Measurements from ENCODE around the gene RELT. TPM values are rescaled to one million over a fixed set of nuclear protein-coding genes. Genes with fewer than 3 reads are reported as not detected.

RELT gene
- total RNA-seq, 1 experiment from 2014 or later = 7.8 TPM

DNA sequence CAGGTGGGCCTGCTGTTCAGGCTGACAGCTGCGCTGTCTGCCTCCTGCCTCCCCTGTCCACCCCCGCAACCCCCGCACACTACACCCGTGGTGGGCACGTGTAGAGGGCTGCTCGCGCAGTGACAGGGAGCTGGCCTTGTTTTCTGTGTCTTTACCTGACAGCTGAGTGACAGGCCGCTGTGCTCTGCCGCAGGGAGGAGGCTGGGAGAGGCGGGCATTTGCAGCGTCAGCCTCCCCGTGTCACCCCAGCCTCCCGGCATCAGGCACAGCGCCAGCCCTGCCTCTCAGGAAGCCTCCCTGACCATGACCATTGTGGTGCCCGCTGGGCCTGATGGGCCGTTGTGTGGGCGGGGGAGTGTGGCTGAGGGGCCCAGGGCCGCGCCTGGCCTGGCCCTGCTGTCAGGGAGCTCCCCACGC lies 32.0 kb upstream of the RELT start:
- H3F3A ChIP-seq (ENCODE audit: insufficient read depth, low read depth) = no peaks in the 10 kb centered on the region
- BruUV-seq (replicated peaks) = no TSS peak
- POLR2A ChIA-PET (ENCODE audit: unreplicated experiment) = no interaction called here
- no peaks in the 10 kb centered on the region for H3K9me2 ChIP-seq (ENCODE audit: insufficient read depth)
- H2AFZ ChIP-seq = no peak overlapping the region
- no peak overlapping the region for H3K27ac ChIP-seq
- no peaks in the 10 kb centered on the region for H3K79me2 ChIP-seq (ENCODE audit: low read depth)
- peaks cover 6% of the 10 kb centered on the region; the same call in 1 of the 2 replicates for H4K20me1 ChIP-seq (ENCODE audit: insufficient read depth)
- CTCF ChIA-PET = no interaction called here
- no peak for DNase-seq
- H3K9me3 ChIP-seq (ENCODE audit: insufficient read depth, low read depth) = no peaks in the 10 kb centered on the region
- intact Hi-C loops (cut with micrococcal nuclease; ENCODE audit: unreplicated experiment) = no loop called here
- no peaks in the 10 kb centered on the region for H3K27me3 ChIP-seq (ENCODE audit: insufficient read depth, low read depth)
- no peaks in the 10 kb centered on the region for H3K4me1 ChIP-seq (replicated peaks; ENCODE audit: insufficient read depth)
- TF ChIP-seq EZH2 (IDR thresholded peaks at IDR 0.05; ENCODE audit: low read depth) (no peak), CTCF (conservative IDR thresholded peaks at IDR 0.05) (no peak)
- no peak overlapping the region for H3K4me2 ChIP-seq
- H3K4me3 ChIP-seq = no peak overlapping the region
- no peaks in the 10 kb centered on the region for H3K36me3 ChIP-seq (ENCODE audit: low read depth)

GRCh38 chr11:73345481-73346160 lies 30.6 kb upstream of the RELT start:
- DNase-seq = no peak
- H3K79me2 ChIP-seq (ENCODE audit: low read depth) = no peaks in the 10 kb centered on the region
- POLR2A ChIA-PET (ENCODE audit: unreplicated experiment) = no interaction called here
- CTCF ChIA-PET = no interaction called here
- H3K27ac ChIP-seq = no peak overlapping the region
- H2AFZ ChIP-seq = no peak overlapping the region
- no peaks in the 10 kb centered on the region for H3K9me3 ChIP-seq (ENCODE audit: insufficient read depth, low read depth)
- no peak for TF ChIP-seq EZH2 (IDR thresholded peaks at IDR 0.05; ENCODE audit: low read depth)
- TF ChIP-seq CTCF (conservative IDR thresholded peaks at IDR 0.05) = no peak
- H3K9me2 ChIP-seq (ENCODE audit: insufficient read depth) = no peaks in the 10 kb centered on the region
- H3K4me3 ChIP-seq = no peak overlapping the region
- peaks cover 6% of the 10 kb centered on the region for H4K20me1 ChIP-seq (ENCODE audit: insufficient read depth)
- intact Hi-C loops (cut with micrococcal nuclease; ENCODE audit: unreplicated experiment) = no loop called here
- H3K36me3 ChIP-seq (ENCODE audit: low read depth) = no peaks in the 10 kb centered on the region
- BruUV-seq (replicated peaks) = no TSS peak
- H3K4me1 ChIP-seq (replicated peaks; ENCODE audit: insufficient read depth) = no peaks in the 10 kb centered on the region
- H3F3A ChIP-seq (ENCODE audit: insufficient read depth, low read depth) = no peaks in the 10 kb centered on the region
- H3K4me2 ChIP-seq = no peak overlapping the region
- no peaks in the 10 kb centered on the region for H3K27me3 ChIP-seq (ENCODE audit: insufficient read depth, low read depth)

DNA sequence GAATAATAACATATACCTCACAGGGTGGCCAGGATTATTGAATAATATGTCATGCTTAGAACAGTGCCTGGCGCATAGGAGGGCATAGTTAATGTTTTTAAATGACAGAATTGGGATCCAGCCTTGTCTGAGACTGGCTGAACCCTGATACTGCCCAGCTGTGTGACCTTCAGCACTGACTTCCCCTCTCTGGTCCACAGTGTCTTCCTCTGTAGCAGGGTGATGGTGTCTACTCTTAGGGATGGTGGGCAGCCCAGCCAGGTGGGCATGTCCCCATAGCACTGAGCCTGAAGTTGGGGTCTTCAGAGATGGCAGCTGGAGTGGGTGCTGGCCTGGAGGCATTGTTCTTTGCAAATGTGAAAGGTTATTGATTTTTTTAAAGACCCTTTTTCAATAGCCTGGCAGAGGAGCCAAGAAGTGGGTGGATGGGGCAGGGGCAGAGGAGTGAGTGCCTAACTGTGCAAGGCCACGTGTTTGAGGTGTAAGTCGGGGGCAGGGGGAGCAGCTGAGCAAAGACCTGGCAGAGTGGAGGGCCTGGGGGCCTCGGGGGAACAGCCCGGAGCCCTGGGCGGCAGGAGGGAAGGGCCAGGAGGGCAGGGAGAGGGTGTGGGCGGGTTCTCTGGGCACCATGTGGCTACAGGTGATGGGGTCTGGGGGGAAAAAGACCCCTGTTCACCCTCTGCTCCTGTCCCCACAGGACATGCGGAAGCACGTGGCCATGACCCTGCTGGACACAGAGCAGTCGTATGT lies 29.8 kb upstream of the RELT start:
- TF ChIP-seq CTCF (conservative IDR thresholded peaks at IDR 0.05) (no peak), EZH2 (IDR thresholded peaks at IDR 0.05; ENCODE audit: low read depth) (no peak)
- no peak for DNase-seq
- Histone ChIP-seq H3K4me1 (replicated peaks; ENCODE audit: insufficient read depth) (no peaks in the 10 kb centered on the region), H3K79me2 (ENCODE audit: low read depth) (no peaks in the 10 kb centered on the region), H3F3A (ENCODE audit: insufficient read depth, low read depth) (peaks cover 3% of the 10 kb centered on the region; the same call in 1 of the 2 replicates), H4K20me1 (ENCODE audit: insufficient read depth) (peaks cover 8% of the 10 kb centered on the region), H3K4me3 (no peak overlapping the region), H3K36me3 (ENCODE audit: low read depth) (no peaks in the 10 kb centered on the region), H3K9me2 (ENCODE audit: insufficient read depth) (no peaks in the 10 kb centered on the region), H3K27me3 (ENCODE audit: insufficient read depth, low read depth) (no peaks in the 10 kb centered on the region), H2AFZ (no peak overlapping the region), H3K27ac (no peak overlapping the region), H3K9me3 (ENCODE audit: insufficient read depth, low read depth) (no peaks in the 10 kb centered on the region), H3K4me2 (no peak overlapping the region)
- ChIA-PET CTCF (no interaction called here), POLR2A (ENCODE audit: unreplicated experiment) (no interaction called here)
- intact Hi-C loops (cut with micrococcal nuclease; ENCODE audit: unreplicated experiment) = no loop called here
- BruUV-seq (replicated peaks) = no TSS peak
